Neural cell (in vitro differentiated cells): ENCODE data around the gene MYRF. TPM values are rescaled to one million over a fixed set of nuclear protein-coding genes. Genes with fewer than 3 reads are reported as not detected.

Experiments used
- H2AFZ ChIP-seq: fragments of 200-600, 300-800 bp; sonication (generic), shearing (Covaris generic); 2 replicates; pipeline ENCODE4 v1.6.0; 2014; ENCODE audit warnings: low read depth, mild to moderate bottlenecking, antibody characterized with exemption, low read length, moderate library complexity
- H3F3A ChIP-seq: fragments of 200-600 bp; shearing (Covaris generic); 2 replicates; pipeline ENCODE4 v1.6.1; 2016; ENCODE audit warnings: mild to moderate bottlenecking, moderate library complexity, mixed read lengths, antibody characterized with exemption, low read length; ENCODE audit not compliant: insufficient read depth, poor library complexity, severe bottlenecking
- H3K27ac ChIP-seq: fragments of 200-600, 300-800 bp; sonication (generic), shearing (Covaris generic); 2 replicates; pipeline ENCODE4 v1.5.1; 2014; ENCODE audit warnings: mild to moderate bottlenecking, low read length, moderate library complexity
- H3K27me3 ChIP-seq: fragments of 300-800, 200-600 bp; sonication (generic), shearing (Covaris generic); 2 replicates; pipeline ENCODE4 v1.6.0; 2014; ENCODE audit warnings: mild to moderate bottlenecking, low read depth, low read length, moderate library complexity; ENCODE audit not compliant: insufficient read depth
- H3K36me3 ChIP-seq: fragments of 300-800, 200-600 bp; sonication (generic), shearing (Covaris generic); 2 replicates; pipeline ENCODE4 v1.5.1; 2014; ENCODE audit warnings: mild to moderate bottlenecking, antibody characterized with exemption, low read length, moderate library complexity; ENCODE audit not compliant: insufficient read depth
- H3K4me2 ChIP-seq: fragments of 300-800, 200-600 bp; sonication (generic), shearing (Covaris generic); 2 replicates; pipeline ENCODE4 v1.6.0; 2014; ENCODE audit warnings: mild to moderate bottlenecking, low read length
- H3K4me3 ChIP-seq: fragments of 300-800, 200-600 bp; sonication (generic), shearing (Covaris generic); 2 replicates; pipeline ENCODE4 v1.5.1; 2014; ENCODE audit warnings: mild to moderate bottlenecking, low read length, moderate library complexity
- H3K79me2 ChIP-seq: fragments of 200-600 bp; shearing (Covaris generic); replicated peaks from 2 replicates; pipeline ENCODE4 v1.6.0; 2014; ENCODE audit warnings: mild to moderate bottlenecking, low read length, moderate library complexity; ENCODE audit not compliant: insufficient read depth
- H3K9ac ChIP-seq: fragments of 300-800, 200-600 bp; sonication (generic), shearing (Covaris generic); 2 replicates; pipeline ENCODE4 v1.6.1; 2016; ENCODE audit warnings: mild to moderate bottlenecking, low read length, mixed read lengths
- H3K9me2 ChIP-seq: fragments of 200-600 bp; shearing (Covaris generic); 2 replicates; pipeline ENCODE4 v1.6.1; 2016; ENCODE audit warnings: mild to moderate bottlenecking, low read length, mixed read lengths; ENCODE audit not compliant: insufficient read depth
- H3K9me3 ChIP-seq: fragments of 200-600, 300-800 bp; sonication (generic), shearing (Covaris generic); 2 replicates; pipeline ENCODE4 v1.6.1; 2016; ENCODE audit warnings: mild to moderate bottlenecking, mixed run types, low read length, moderate library complexity, mixed read lengths
- H4K20me1 ChIP-seq: fragments of 200-600 bp; shearing (Covaris generic); 2 replicates; pipeline ENCODE4 v1.6.1; 2016; ENCODE audit warnings: mild to moderate bottlenecking, mixed run types; ENCODE audit not compliant: insufficient read depth
- EP300 ChIP-seq: fragments of 450-650 bp; conservative IDR thresholded peaks from 2 replicates; pipeline ENCODE4 v1.6.1; 2014; ENCODE audit warnings: antibody characterized with exemption, mild to moderate bottlenecking, moderate library complexity; ENCODE audit not compliant: poor library complexity, severe bottlenecking
- EZH2 ChIP-seq: fragments of 200-600, 300-800 bp; shearing (Covaris generic), sonication (generic); IDR thresholded peaks from 2 replicates; pipeline ENCODE4 v1.6.1; 2014; ENCODE audit warnings: antibody characterized with exemption, low read length, borderline replicate concordance, mild to moderate bottlenecking; ENCODE audit not compliant: insufficient read depth, poor library complexity, severe bottlenecking
- MXI1 ChIP-seq: fragments of 450-650 bp; conservative IDR thresholded peaks from 2 replicates; pipeline ENCODE4 v1.6.1; 2014; ENCODE audit warnings: antibody characterized with exemption, mild to moderate bottlenecking; ENCODE audit not compliant: poor library complexity, severe bottlenecking
- POLR2AphosphoS5 ChIP-seq: IDR thresholded peaks from 2 replicates; pipeline ENCODE4 v1.6.1; 2012
- RAD21 ChIP-seq: fragments of 450-650 bp; conservative IDR thresholded peaks from 2 replicates; pipeline ENCODE4 v1.6.1; 2014; ENCODE audit warnings: antibody characterized with exemption, mild to moderate bottlenecking, moderate library complexity
- SMC3 ChIP-seq: fragments of 450-650 bp; conservative IDR thresholded peaks from 2 replicates; pipeline ENCODE4 v1.6.1; 2014; ENCODE audit warnings: antibody characterized with exemption, mild to moderate bottlenecking, moderate library complexity; ENCODE audit not compliant: poor library complexity
- TAF1 ChIP-seq: IDR thresholded peaks from 2 replicates; pipeline ENCODE4 v1.6.1; 2012; ENCODE audit warnings: low read depth
- polyA plus RNA-seq: library from polyadenylated mRNA; depleted of rRNA; stranded (reverse); fragments of >200 nt; gene quantifications from 2 replicates; pipeline ENCODE4 v1.2.3, GENCODE V29; 2014
- TF ChIP-seq, protein P1 (sequence below): IDR thresholded peaks from 2 replicates; pipeline ENCODE4 v1.6.1; 2012; ENCODE audit warnings: borderline replicate concordance
- TF ChIP-seq, protein P2 (sequence below): fragments of 450-650 bp; IDR thresholded peaks from 2 replicates; pipeline ENCODE4 v1.5.1; 2014; ENCODE audit warnings: antibody characterized with exemption, mild to moderate bottlenecking, moderate library complexity; ENCODE audit not compliant: poor library complexity, severe bottlenecking

MYRF gene
- polyA plus RNA-seq, 1 donor from 2014 or later: 0.16 TPM

DNA sequence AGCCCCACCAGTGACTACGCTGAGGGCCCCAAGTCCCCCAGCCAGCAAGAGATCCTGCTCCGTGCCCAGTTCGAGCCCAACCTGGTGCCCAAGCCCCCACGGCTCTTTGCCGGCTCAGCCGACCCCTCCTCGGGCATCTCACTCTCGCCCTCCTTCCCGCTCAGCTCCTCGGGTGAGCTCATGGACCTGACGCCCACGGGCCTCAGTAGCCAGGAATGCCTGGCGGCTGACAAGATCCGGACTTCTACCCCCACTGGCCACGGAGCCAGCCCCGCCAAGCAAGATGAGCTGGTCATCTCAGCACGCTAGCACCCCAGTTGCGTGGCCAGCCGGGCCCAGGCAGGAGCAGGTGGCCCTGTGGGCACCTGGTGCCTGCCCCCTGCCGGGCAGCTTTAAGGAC is 8.3 kb upstream of the MYRF start:
- Histone ChIP-seq H3K36me3 (no peaks in the 10 kb centered on the region), H3K4me2 (no peak overlapping the region), H3K79me2 (no peaks in the 10 kb centered on the region), H3K27ac (no peak overlapping the region), H3F3A (no peaks in the 10 kb centered on the region), H3K27me3 (no peaks in the 10 kb centered on the region), H2AFZ (no peak overlapping the region), H3K9me3 (no peaks in the 10 kb centered on the region), H3K9ac (no peak overlapping the region), H4K20me1 (no peaks in the 10 kb centered on the region), H3K9me2 (no peaks in the 10 kb centered on the region), H3K4me3 (no peak overlapping the region)
- TF ChIP-seq MXI1 (no peak), EP300 (no peak), POLR2AphosphoS5 (no peak), RAD21 (no peak), EZH2 (no peak), SMC3 (no peak), TAF1 (no peak)
- TF ChIP-seq, protein P1, sequence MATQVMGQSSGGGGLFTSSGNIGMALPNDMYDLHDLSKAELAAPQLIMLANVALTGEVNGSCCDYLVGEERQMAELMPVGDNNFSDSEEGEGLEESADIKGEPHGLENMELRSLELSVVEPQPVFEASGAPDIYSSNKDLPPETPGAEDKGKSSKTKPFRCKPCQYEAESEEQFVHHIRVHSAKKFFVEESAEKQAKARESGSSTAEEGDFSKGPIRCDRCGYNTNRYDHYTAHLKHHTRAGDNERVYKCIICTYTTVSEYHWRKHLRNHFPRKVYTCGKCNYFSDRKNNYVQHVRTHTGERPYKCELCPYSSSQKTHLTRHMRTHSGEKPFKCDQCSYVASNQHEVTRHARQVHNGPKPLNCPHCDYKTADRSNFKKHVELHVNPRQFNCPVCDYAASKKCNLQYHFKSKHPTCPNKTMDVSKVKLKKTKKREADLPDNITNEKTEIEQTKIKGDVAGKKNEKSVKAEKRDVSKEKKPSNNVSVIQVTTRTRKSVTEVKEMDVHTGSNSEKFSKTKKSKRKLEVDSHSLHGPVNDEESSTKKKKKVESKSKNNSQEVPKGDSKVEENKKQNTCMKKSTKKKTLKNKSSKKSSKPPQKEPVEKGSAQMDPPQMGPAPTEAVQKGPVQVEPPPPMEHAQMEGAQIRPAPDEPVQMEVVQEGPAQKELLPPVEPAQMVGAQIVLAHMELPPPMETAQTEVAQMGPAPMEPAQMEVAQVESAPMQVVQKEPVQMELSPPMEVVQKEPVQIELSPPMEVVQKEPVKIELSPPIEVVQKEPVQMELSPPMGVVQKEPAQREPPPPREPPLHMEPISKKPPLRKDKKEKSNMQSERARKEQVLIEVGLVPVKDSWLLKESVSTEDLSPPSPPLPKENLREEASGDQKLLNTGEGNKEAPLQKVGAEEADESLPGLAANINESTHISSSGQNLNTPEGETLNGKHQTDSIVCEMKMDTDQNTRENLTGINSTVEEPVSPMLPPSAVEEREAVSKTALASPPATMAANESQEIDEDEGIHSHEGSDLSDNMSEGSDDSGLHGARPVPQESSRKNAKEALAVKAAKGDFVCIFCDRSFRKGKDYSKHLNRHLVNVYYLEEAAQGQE: no peak
- TF ChIP-seq, protein P2, sequence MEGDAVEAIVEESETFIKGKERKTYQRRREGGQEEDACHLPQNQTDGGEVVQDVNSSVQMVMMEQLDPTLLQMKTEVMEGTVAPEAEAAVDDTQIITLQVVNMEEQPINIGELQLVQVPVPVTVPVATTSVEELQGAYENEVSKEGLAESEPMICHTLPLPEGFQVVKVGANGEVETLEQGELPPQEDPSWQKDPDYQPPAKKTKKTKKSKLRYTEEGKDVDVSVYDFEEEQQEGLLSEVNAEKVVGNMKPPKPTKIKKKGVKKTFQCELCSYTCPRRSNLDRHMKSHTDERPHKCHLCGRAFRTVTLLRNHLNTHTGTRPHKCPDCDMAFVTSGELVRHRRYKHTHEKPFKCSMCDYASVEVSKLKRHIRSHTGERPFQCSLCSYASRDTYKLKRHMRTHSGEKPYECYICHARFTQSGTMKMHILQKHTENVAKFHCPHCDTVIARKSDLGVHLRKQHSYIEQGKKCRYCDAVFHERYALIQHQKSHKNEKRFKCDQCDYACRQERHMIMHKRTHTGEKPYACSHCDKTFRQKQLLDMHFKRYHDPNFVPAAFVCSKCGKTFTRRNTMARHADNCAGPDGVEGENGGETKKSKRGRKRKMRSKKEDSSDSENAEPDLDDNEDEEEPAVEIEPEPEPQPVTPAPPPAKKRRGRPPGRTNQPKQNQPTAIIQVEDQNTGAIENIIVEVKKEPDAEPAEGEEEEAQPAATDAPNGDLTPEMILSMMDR: no peak

DNA sequence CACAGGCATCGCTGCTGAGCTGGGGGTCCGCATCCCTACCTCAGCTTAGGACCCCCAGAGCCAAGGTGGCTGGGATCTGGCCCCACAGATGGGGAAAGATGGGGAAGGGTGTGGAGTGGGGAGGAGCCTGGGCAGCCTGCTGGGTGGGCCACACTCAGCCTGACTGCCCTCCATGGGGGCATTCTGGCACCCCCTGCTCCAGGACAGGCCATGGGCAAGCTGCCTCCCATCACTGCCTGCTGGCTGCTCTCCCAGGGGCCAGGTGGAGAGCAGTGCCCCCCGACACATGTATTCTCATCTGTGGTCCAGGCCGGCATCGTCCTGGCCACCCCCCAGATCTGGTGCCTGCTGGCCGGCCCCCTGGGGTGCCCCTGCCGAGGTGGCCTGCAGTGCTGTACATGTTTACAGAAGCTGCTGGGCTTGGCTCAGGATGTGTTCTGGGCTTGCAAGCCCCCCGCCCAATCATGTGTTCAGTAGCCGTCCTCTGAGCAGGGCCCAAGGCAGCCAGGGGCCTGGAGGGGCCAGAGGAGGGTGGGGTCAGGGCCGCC is 7.8 kb upstream of the MYRF start:
- H3F3A ChIP-seq: no peaks in the 10 kb centered on the region
- no peaks in the 10 kb centered on the region for H3K36me3 ChIP-seq
- no peaks in the 10 kb centered on the region for H3K9me3 ChIP-seq
- no peak overlapping the region for H2AFZ ChIP-seq
- TF ChIP-seq RAD21 (no peak), TAF1 (no peak), POLR2AphosphoS5 (no peak), EP300 (no peak), SMC3 (no peak), EZH2 (no peak), MXI1 (no peak)
- TF ChIP-seq, protein P2: no peak
- TF ChIP-seq, protein P1: no peak
- no peak overlapping the region for H3K4me2 ChIP-seq
- no peak overlapping the region for H3K4me3 ChIP-seq
- H3K9me2 ChIP-seq: no peaks in the 10 kb centered on the region
- H4K20me1 ChIP-seq: no peaks in the 10 kb centered on the region
- no peak overlapping the region for H3K27ac ChIP-seq
- no peaks in the 10 kb centered on the region for H3K79me2 ChIP-seq
- H3K9ac ChIP-seq: no peak overlapping the region
- H3K27me3 ChIP-seq: no peaks in the 10 kb centered on the region
